HEK293 (cell line): ENCODE measurements around the gene PPARD.

Experiments
- CTCF ChIA-PET: fragments of 350-600 bp; formaldehyde crosslinking; extraction: SDS; loops from one replicate; lab custom pipeline; 2021; ENCODE audit warnings: antibody characterized with exemption; lab: Yijun Ruan, JAX
- POLR2A ChIA-PET: fragments of 300-600 bp; formaldehyde crosslinking; extraction: SDS; loops from one replicate; lab custom pipeline; 2020; ENCODE audit warnings: antibody characterized with exemption, inconsistent platforms; lab: Yijun Ruan, JAX
- H3K27ac ChIP-seq: fragments of 200-500 bp; sonication (Bioruptor generic); 2 replicates; pipeline ENCODE4 v1.5.1; 2014; ENCODE audit warnings: low read depth, low read length, control low read depth, inconsistent platforms; ENCODE audit errors: extremely low read depth
- H3K36me3 ChIP-seq, 2 experiments: fragments of 200-500 bp in 1 of 2; sonication (Bioruptor generic) in 1 of 2; 1 replicate in 1 of 2; 2 replicates in 1 of 2; pipeline ENCODE4 v1.5.1; 2014 to 2017; ENCODE audit warnings: inconsistent platforms in 2 of 2, low read length in 2 of 2; ENCODE audit not compliant: control insufficient read depth in 2 of 2, insufficient read depth in 1 of 2
- H3K4me1 ChIP-seq: fragments of 200-500 bp; sonication (Bioruptor generic); 2 replicates; pipeline ENCODE4 v1.5.1; 2014; ENCODE audit warnings: mild to moderate bottlenecking, low read length, inconsistent platforms; ENCODE audit not compliant: control insufficient read depth, insufficient read depth
- H3K4me3 ChIP-seq: 2 replicates; pipeline ENCODE4 v1.5.1; 2011; ENCODE audit warnings: low read depth, mild to moderate bottlenecking, control low read depth, low read length, moderate library complexity
- H3K9me3 ChIP-seq: fragments of 200-500 bp; sonication (Bioruptor generic); 2 replicates; pipeline ENCODE4 v1.5.1; 2014; ENCODE audit warnings: low read depth, low read length, inconsistent platforms; ENCODE audit not compliant: control insufficient read depth, insufficient read depth
- ATF2 ChIP-seq: fragments of 450-650 bp; formaldehyde crosslinking; IDR thresholded peaks from 2 replicates; pipeline ENCODE4 v1.5.1; 2016; ENCODE audit warnings: missing biosample characterization, missing genetic modification characterization, low read depth
- GLI4 ChIP-seq: fragments of 450-650 bp; formaldehyde crosslinking; IDR thresholded peaks from 2 replicates; pipeline ENCODE4 v1.5.1; 2016; ENCODE audit warnings: missing biosample characterization, missing genetic modification characterization
- GLIS2 ChIP-seq: fragments of 450-650 bp; formaldehyde crosslinking; IDR thresholded peaks from 2 replicates; pipeline ENCODE4 v1.5.1; 2016; ENCODE audit warnings: missing biosample characterization, missing genetic modification characterization
- HOXD13 ChIP-seq: sonication (generic); formaldehyde crosslinking; IDR thresholded peaks from 2 replicates; pipeline ENCODE4 v1.8.0; 2022; ENCODE audit warnings: missing genetic modification reagents, borderline replicate concordance
- MYNN ChIP-seq: fragments of 450-650 bp; formaldehyde crosslinking; IDR thresholded peaks from 2 replicates; pipeline ENCODE4 v1.5.1; 2016; ENCODE audit warnings: missing biosample characterization, missing genetic modification characterization, borderline replicate concordance
- PRDM2 ChIP-seq: fragments of 450-650 bp; formaldehyde crosslinking; IDR thresholded peaks from 2 replicates; pipeline ENCODE4 v1.5.1; 2016; ENCODE audit warnings: missing biosample characterization, missing genetic modification characterization, borderline replicate concordance
- ZBTB44 ChIP-seq: fragments of 450-650 bp; IDR thresholded peaks from 2 replicates; pipeline ENCODE4 v1.5.1; 2018; ENCODE audit warnings: missing biosample characterization, mild to moderate bottlenecking, missing genetic modification characterization
- ZBTB7A ChIP-seq: fragments of 450-650 bp; formaldehyde crosslinking; IDR thresholded peaks from 2 replicates; pipeline ENCODE4 v1.5.1; 2016; ENCODE audit warnings: low read depth, missing biosample characterization, missing genetic modification characterization
- ZNF112 ChIP-seq: fragments of 450-650 bp; formaldehyde crosslinking; IDR thresholded peaks from 2 replicates; pipeline ENCODE4 v1.5.0; 2017; ENCODE audit warnings: missing biosample characterization, missing genetic modification characterization
- ZNF2 ChIP-seq: fragments of 450-650 bp; formaldehyde crosslinking; IDR thresholded peaks from 2 replicates; pipeline ENCODE4 v1.5.1; 2016; ENCODE audit warnings: missing biosample characterization, missing genetic modification characterization
- ZNF302 ChIP-seq: fragments of 450-650 bp; formaldehyde crosslinking; IDR thresholded peaks from 2 replicates; pipeline ENCODE4 v1.5.1; 2016; ENCODE audit warnings: missing biosample characterization, missing genetic modification characterization, low read depth
- ZNF449 ChIP-seq: fragments of 450-650 bp; formaldehyde crosslinking; IDR thresholded peaks from 2 replicates; pipeline ENCODE4 v1.5.1; 2017; ENCODE audit warnings: missing biosample characterization, mild to moderate bottlenecking, missing genetic modification characterization, moderate library complexity
- ZNF548 ChIP-seq: fragments of 450-650 bp; formaldehyde crosslinking; IDR thresholded peaks from 2 replicates; pipeline ENCODE4 v1.5.1; 2016; ENCODE audit warnings: missing biosample characterization, missing genetic modification characterization
- ZNF560 ChIP-seq: fragments of 450-650 bp; formaldehyde crosslinking; IDR thresholded peaks from 2 replicates; pipeline ENCODE4 v1.5.1; 2017; ENCODE audit warnings: missing biosample characterization, missing genetic modification characterization, borderline replicate concordance
- ZNF660 ChIP-seq: fragments of 450-650 bp; IDR thresholded peaks from 2 replicates; pipeline ENCODE4 v1.5.1; 2018; ENCODE audit warnings: missing biosample characterization, mild to moderate bottlenecking, missing genetic modification characterization

PPARD gene

GRCh38 chr6:35357677-35358076, 15.3 kb downstream of the PPARD start:
- TF ChIP-seq GLI4 (no peak), ATF2 (tag by site-specific recombination) (peak; percentile 24; the same call in 1 of the 2 replicates), ZNF449 (tag by site-specific recombination) (no peak), MYNN (no peak)
- ChIA-PET POLR2A (interaction anchor here (1.0 kb wide), 1 partner anchor 58 kb away, joined by 3 read pairs; no protein-coding TSS in a partner anchor), CTCF (no interaction called here)
- peaks cover 4 to 34% of the 10 kb centered on the region in 2 experiments; a peak in 2 of 3 replicates for H3K36me3 ChIP-seq
- H3K9me3 ChIP-seq = no peaks in the 10 kb centered on the region
- no peak overlapping the region for H3K27ac ChIP-seq
- H3K4me1 ChIP-seq = peaks cover 8% of the 10 kb centered on the region
- H3K4me3 ChIP-seq = no peak overlapping the region

GRCh38 chr6:35358086-35358485, 15.7 kb downstream of the PPARD start:
- Histone ChIP-seq H3K27ac (no peak overlapping the region), H3K9me3 (no peaks in the 10 kb centered on the region), H3K36me3 (peaks cover 4 to 30% of the 10 kb centered on the region in 2 experiments; a peak in 2 of 3 replicates), H3K4me1 (peaks cover 12% of the 10 kb centered on the region), H3K4me3 (no peak overlapping the region)
- CTCF ChIA-PET = no interaction called here
- TF ChIP-seq ZNF302 (no peak), HOXD13 (CRISPR knock-in tag) (no peak), ZBTB7A (no peak), ZNF560 (tag by site-specific recombination) (no peak), ZNF2 (tag by site-specific recombination) (no peak), ZNF548 (tag by site-specific recombination) (no peak), GLIS2 (tag by site-specific recombination) (no peak), GLI4 (no peak), PRDM2 (tag by site-specific recombination) (no peak), ZBTB44 (no peak), ZNF112 (tag by site-specific recombination) (no peak), ZNF660 (tag by site-specific recombination) (no peak)
- POLR2A ChIA-PET = no interaction called here
